GM10266 (cell line): ENCODE data around the gene RNF31.

ENCODE experiments used
- DNase-seq: peaks from one replicate; pipeline ENCODE4 v3.0.0; 2012; ENCODE audit errors: extremely low spot score
- TF ChIP-seq, protein P1 (sequence below): IDR thresholded peaks from 2 replicates; pipeline ENCODE4 v1.5.1; 2012; ENCODE audit warnings: mild to moderate bottlenecking, low read depth; ENCODE audit not compliant: control insufficient read depth, insufficient read depth; ENCODE audit errors: missing control alignments

The RNF31 gene

DNA sequence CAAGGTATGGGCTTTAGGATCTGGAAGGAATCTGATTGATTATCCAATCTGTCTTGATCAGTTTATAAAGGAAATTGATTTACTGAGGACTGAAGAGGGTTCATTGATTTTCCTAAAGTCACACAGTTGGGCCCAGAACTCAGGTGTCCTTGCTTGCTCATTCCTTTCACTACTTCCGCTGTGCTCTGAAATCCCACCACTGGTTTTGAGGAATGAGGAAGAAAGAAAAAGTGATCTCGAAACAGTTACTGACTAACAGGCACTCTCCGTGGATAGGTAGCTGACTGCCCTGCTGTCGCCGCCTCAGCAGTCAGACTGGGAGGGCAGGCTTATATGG lies 16.9 kb upstream of the RNF31 start, which contains the start of gene FITM1:
Gene FITM1 (plus strand): TSS at position 280 of the 337 bp plus-strand sequence. CDS start 905 bp downstream, outside the sequence.
- TF ChIP-seq, protein P1, sequence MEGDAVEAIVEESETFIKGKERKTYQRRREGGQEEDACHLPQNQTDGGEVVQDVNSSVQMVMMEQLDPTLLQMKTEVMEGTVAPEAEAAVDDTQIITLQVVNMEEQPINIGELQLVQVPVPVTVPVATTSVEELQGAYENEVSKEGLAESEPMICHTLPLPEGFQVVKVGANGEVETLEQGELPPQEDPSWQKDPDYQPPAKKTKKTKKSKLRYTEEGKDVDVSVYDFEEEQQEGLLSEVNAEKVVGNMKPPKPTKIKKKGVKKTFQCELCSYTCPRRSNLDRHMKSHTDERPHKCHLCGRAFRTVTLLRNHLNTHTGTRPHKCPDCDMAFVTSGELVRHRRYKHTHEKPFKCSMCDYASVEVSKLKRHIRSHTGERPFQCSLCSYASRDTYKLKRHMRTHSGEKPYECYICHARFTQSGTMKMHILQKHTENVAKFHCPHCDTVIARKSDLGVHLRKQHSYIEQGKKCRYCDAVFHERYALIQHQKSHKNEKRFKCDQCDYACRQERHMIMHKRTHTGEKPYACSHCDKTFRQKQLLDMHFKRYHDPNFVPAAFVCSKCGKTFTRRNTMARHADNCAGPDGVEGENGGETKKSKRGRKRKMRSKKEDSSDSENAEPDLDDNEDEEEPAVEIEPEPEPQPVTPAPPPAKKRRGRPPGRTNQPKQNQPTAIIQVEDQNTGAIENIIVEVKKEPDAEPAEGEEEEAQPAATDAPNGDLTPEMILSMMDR = no peak
- DNase-seq = no peak

DNA sequence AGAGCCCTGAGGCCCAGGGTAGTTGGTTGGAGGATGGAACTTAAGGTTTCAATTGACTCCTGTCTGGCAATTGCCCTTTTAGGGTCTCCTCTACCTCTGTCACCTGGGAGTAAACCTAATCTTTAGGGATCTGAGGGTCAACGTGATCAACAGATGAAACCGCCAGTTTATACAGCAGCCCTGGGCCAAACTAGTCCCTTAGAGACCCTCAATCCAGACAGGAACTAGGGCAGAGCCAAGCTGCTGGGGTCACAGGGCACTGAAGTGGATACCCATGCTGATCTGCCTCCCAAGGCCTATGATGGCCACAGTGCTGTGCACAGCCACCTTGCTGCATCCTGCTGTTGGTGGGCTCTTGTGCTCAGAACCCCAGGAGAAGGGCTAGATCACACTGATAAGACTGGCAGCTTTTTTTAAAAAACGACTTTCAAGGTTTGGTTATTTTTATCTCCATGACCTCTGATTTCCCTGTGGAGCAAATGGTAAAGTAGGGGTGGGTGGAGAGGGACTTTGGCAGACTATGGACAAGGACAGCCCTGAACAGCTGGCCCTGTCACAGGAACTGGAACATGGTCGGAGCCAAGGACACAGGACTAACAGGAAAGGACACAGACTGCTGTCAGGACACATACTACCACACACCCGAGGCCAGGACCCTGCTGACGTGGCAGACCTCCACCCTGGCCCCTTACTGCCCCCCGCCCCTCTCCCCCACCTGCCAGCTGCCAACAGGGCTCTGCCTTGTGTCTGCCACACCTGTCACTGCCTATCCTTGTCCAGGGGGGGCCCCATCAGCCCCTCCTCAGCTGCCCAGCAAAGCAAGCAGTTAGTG lies 16.4 kb upstream of the RNF31 start:
- no peak for DNase-seq
- TF ChIP-seq, protein P1 = no peak

DNA sequence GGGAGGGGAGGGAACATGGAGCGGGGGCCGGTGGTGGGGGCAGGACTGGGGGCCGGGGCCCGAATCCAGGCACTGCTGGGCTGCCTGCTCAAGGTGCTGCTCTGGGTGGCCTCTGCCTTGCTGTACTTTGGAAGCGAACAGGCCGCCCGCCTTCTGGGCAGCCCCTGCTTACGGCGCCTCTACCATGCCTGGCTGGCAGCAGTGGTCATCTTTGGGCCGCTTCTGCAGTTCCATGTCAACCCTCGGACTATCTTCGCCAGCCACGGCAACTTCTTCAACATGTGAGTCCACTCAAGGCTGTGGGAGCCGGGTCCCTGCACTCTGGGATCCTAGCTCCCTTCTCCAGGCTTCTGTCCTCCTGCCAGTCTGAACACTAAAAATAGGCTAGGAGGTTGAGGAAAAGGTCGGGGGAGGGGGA lies 15.7 kb upstream of the RNF31 start:
- TF ChIP-seq, protein P1 = no peak
- no peak for DNase-seq

DNA sequence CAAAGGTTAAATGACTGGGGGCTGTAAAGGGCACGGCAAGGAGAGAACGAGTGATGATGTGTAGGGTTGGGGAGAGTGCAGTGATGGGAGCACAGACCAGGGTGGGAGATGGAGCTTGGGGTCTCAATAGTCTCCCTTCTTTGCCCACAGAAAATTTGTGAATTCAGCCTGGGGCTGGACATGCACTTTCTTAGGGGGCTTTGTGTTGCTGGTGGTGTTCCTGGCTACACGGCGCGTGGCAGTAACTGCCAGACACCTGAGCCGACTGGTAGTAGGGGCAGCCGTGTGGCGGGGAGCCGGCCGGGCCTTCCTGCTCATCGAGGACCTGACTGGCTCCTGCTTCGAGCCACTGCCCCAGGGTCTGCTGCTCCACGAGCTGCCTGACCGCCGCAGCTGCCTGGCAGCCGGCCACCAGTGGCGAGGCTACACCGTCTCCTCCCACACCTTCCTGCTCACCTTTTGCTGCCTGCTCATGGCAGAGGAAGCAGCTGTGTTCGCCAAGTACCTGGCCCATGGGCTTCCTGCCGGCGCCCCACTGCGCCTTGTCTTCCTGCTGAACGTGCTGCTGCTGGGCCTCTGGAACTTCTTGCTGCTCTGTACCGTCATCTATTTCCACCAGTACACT lies 15.1 kb upstream of the RNF31 start:
- TF ChIP-seq, protein P1 = no peak

DNA sequence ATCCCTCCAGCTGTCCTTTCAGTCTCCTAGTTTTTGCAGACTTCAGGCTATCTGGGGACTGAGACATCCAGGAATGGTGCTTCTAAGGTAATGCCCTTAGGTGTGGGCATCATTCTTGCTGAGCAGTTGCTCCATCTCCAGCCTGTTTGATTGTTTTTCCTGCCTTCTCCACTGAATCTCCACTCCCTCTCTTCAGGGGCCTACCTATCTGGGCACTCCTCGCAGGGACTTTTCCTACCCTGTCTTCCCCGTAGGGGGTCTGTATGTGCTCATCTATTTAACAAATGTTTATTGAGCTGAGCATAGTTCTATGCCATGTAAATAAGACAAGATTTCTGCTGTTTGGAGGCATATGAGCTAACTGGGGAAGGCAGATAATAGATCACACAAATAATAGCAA lies 14.3 kb upstream of the RNF31 start:
- TF ChIP-seq, protein P1 = no peak
- DNase-seq = no peak

More for the DNA sequence above, 15.1 kb upstream of the RNF31 start:
- DNase-seq = no peak

DNA sequence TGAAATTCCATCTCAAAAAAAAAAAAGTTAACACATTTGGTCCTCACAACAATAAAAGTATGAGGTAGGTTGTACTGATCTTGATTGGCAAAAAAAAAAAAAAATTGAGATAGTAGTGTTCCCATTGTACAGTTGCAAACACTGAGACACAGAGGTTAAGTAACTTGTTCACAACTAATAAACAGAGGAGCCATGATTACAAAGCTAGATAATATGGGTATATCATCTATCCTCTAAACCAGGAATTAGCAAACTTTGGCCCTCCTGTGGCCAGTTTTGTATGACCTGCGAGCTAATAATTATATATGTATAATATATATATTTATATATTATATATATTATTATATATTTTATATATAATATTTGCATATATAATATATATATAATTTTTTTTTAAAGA lies 13.6 kb upstream of the RNF31 start:
- TF ChIP-seq, protein P1 = no peak
- no peak for DNase-seq

DNA sequence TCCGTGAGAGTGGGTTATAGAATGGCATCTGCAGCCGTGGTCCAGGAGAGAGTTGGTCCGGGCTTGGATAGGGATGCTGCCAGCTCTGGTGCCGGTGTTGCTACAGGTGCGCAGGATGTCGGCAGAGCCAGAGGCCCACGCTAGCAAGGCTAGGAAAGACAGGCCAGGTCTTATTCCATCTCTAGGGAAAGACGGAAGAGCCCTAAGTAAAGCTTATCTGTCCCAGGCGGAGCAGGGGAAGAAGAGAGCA lies 11.8 kb upstream of the RNF31 start:
- DNase-seq = no peak
- TF ChIP-seq, protein P1 = no peak
